HG03280 (cell line): ENCODE results near the gene PERCC1.
"Not testable (repeated sequence)": the region's sequence is repeated elsewhere in the genome, so short reads cannot be mapped to it uniquely, and the experiment has no call there.

Experiments
- ATAC-seq: cut with Tn5 transposase; IDR thresholded peaks from one replicate; pipeline ENCODE4 v1.9.1; 2021; ENCODE audit warnings: mild to moderate bottlenecking, moderate library complexity; ENCODE audit not compliant: unreplicated experiment

PERCC1 gene

DNA sequence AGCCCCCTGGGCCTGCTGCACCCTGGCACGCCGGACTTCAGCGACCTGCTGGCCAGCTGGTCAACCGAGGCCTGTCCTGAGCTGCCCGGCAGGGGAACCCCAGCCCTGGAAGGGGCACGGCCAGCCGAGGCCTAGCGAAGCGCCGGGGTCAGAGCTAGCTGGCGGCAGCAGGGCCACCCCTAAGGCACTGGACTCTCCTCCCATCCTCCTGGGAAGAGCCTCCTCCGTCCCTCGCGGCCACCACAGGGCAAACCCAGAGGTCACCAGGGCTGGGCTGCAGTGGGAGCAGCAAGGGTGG is 2.3 kb downstream of the PERCC1 start:
- ATAC-seq, result no peak

DNA sequence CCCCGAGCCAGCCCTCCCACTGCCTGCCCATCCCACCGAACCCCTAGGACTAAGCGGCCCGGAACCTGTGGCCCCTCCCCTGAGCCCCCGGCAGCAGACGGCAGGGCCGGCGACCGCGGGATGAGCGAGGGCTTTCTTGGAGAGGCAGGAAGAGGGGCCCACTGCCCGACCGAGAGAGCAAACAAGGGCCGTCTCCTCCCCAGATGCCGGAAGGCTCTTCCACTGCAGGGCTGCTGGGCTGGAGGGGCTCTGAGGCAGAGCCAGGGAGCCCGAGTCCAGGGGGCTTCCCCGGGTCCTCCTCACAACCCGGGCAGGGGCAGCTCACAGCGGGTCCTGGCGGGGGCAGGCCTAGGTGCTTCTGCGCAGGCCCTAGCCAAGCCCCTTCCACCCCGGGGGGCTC is 2.9 kb downstream of the PERCC1 start:
- ATAC-seq, result no peak

- ATAC-seq, result no peak
Observed at GRCh38 chr16:1434644-1435592, 4.0 kb downstream of the PERCC1 start.

DNA sequence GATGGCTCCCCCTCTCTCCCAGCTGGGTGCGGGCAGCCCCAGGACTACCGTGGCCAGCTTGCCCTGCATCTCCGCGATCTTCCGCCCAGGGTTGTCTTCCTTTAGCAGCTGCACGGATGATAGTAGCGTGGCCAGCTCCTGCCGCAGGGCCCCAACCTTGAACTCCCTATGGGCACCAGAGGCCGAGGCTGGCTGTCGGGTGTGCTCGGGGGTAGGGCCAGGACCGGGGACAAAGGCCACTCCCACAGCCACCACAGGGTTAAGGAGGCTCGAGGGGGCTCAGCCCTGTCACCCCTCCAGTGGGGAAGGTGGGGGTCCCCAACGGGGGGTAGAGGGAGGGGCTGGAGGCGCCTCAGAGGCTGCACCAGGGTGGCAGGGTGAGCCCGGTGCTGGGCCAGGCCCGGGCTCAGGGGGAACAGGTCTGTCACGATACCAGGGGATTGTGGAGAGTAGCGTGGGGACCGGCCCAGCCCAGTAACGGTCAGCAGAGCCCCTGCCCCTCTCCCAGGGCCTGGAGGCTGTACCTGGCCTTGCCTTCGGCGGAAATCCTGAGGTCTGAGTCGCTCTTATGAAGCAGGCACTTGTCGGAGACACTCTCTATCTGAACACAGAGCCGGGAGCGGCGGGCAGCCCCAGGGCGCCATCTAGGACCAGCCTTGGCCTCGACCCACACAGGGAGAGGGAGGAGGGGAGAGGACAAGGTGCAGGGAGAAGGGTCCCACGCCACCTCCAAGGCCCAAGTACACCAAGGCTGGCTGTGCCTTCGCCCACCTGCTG is 5.2 kb downstream of the PERCC1 start:
- ATAC-seq, result no peak

GRCh38 chr16:1436731-1437355 is 6.0 kb downstream of the PERCC1 start:
- ATAC-seq, result no peak

DNA sequence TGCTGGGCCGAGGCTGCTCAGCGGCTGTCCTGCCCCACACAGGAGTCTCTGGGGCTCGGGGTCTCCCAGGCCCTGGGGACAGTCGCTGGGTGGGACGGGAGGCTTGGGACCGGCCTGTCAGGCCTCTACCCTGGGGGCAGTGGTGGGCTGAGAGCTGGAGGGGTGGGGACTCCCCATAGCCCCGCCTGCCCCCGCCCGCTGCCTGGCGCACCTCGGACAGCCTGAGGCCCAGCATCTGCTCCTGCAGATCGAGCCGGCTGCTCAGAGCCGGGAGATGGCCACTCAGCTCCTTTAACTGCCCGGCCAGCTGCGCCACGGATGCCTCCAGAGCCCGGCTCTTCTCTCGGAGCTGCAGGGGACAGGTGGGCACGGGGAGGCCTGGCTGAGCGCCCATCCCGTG is 6.7 kb downstream of the PERCC1 start:
- no peak for ATAC-seq

DNA sequence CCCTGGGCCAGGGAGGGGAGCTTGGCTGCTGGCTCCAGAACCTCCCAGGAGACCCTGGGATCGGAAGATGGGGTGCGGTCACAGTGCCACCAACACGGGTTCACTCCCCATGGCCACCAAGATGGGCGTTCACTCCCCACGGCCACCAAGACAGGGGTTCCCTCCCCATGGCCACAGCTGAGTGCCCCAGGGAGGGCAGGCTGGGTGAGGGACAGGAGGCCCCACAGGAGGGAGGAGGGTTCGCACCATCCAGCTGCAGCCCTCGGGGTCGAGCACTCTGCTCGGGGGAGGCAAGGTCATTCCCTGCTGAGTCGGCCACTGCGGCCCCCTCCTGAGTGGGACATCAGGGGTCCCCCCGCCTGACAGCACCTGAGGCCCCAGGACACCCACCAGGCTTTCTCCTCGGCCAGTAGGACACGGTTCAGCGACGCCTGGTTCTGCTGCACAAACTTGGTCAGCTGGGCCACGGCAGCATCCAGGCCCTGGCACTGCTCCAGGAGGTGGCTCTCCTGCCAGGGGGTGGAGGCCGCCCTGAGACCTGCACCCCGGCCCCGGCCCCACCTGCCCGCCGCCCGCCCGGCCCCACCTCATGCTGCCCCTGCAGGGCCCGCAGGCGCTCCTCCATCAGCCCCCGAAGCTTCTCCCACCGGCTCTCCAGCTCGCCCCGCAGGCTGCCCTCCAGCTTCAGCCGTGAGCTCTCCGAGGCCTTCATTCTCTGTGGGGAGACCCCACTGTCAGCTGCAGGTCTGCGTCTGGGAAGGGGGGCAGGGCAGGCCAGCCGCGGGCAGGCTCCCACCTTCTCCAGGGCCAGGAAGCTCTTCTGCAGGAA is 7.6 kb downstream of the PERCC1 start:
- no peak for ATAC-seq

GRCh38 chr16:1439058-1439698 is 8.3 kb downstream of the PERCC1 start:
- no peak for ATAC-seq

GRCh38 chr16:1439699-1440074 is 8.8 kb downstream of the PERCC1 start:
- ATAC-seq, result not testable (repeated sequence)

DNA sequence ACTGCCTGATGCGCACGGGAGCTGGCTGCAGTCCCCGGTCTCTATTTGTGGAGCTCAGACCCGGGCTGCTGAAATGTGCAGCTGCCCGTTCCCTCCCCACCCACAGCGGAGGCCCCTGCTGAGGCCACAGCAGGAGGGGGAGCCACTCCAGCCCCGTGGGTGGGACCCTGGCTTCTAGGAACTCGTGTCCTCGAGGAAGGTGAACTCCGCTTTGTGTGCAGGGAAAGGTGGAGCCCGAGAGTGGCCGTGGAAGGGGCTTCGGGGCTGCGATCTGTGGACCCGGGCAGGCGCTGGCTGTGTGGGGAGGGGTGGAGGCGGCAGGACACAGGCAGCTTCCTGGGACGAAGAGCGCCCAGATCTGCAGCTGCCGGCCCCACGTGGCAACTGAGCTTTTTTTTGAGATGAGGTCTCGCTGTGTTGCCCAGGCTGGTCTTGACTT is 10.5 kb downstream of the PERCC1 start:
- no peak for ATAC-seq

DNA sequence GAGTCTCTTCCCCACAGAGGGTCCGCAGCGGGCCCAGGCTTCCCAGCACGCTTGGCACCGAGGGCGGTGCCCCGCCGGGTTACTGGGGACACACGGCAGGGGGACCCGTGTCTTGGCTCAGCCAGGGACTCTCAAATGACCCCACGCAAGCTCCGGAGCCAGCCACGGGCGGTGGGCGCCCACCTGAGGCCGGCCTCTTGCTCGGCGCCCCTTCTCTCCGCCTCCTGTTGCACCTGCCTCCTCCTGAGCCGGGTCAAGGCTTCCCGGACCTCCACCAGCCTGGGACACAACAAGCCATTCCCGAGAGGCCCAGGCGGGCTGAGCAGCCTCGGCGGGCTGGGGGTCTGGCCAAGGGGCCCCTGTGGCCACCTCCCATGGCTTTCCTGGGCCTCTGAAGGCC is 11.8 kb downstream of the PERCC1 start:
- ATAC-seq, result no peak

GRCh38 chr16:1443403-1443973 is 12.6 kb downstream of the PERCC1 start:
- ATAC-seq, result no peak

DNA sequence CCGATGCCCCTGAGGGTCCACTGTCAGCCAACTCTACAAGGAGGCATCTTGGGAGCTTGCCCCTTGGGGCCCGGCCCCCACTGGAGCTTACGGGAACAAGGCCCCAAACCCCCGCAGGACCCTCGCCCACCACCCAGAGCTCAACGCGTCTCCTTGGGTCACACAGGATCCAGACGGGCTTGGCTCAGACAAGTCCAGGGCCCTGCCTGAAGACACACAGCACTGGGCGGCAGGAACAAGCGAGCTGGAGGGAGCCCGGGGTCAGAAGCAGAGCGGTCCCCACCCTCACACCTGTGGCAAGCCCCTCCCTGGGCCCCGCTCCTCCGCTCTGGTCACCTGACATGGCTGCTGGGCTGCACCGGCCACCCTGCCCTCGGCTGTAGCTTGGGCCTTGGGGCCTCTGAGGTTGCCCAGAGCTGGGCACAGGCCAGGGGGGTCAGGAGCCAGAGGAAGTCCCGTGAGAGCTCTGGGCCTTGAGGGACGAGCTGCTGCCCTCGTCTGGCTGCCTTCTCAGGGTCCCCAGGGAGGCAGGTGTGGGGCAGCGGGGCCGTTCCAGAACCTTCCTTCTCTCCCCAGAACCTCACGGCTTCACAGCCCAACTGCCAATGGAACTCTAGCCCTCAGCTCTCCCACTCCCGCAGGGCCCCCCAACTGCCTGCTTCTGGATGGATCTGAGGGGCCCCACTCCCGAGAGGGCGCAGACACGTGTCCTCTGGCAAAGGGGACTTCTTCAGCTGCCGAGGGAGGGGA is 13.3 kb downstream of the PERCC1 start, which contains the start of gene CCDC154:
CCDC154 (minus strand) TSS at position 577 of the 750 bp plus-strand sequence; CDS start at position 343, 234 bp downstream.
- no peak for ATAC-seq

- no peak for ATAC-seq
Observed at GRCh38 chr16:1444730-1445517, 14.0 kb downstream of the PERCC1 start.

DNA sequence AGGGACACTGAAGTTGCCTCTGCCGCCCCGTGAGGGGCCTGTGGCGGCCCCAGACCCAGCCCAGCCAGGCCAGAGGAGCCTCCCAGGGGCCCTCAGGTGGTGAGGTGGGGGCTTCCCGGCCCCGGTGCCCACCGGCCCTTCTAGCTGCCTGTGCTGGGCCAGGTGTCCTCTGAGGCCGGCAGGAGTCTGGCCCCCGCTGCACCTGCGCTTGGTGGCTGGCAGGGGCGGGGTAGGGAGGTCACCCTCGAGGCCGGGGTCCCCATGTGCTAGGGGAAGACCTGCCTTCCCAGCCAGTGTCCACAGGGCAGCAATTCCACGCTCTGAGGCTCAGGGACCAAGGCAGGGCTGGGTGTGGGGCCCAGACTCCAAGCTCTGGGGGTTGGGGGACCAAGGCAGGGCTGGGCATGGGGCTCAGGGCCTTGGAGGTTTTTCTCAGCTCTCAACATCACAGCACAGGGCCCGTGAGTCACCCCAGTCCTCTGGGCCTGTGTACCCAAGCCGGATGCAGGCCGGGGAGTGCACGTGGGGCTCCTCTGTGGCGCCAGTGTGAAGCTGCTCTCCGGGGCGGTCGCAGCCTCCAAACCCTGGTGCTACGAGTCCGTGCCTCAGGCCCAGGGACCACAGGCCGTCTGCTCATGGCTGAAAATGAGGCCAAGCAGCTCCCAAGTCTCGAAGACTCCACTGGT is 14.8 kb downstream of the PERCC1 start:
- ATAC-seq, result no peak

DNA sequence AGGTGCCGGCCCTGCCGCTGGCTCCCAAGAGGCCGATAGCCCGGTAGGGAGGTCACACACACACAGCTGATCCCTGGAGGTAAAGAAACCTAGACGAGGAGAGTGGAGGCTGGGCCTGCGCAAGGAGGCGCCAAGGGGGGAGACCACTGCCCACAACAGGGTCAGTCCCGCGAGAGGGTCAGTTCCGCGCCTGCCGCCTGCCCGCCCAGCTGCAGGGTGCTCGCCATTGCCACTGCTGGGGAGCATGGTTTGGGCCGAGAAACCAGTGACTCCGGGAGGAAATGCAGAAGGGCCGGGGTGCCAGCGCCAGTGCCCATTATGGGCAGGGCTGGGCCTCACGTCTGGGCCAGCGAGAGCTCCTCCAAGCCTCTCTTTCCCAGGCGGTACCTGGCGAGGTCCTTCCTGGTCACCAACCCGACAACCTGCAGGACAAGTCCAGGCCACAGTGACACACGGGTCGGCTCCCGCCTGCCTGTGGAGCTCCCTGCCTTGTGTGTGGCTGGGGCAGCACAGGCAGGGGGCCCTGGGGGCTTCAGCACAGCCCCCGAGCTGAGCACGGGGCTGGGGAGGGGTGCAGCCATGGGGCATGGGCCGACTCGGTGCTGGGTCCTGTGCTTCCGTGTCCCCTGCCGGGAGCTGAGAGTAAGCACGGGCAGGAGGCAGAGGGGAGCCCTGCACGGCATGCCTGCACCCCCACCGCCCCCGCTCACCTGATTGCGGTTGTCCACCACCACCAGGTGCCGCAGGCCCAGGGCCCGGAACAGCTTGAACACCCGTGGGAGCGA is 15.6 kb downstream of the PERCC1 start:
- no peak for ATAC-seq

DNA sequence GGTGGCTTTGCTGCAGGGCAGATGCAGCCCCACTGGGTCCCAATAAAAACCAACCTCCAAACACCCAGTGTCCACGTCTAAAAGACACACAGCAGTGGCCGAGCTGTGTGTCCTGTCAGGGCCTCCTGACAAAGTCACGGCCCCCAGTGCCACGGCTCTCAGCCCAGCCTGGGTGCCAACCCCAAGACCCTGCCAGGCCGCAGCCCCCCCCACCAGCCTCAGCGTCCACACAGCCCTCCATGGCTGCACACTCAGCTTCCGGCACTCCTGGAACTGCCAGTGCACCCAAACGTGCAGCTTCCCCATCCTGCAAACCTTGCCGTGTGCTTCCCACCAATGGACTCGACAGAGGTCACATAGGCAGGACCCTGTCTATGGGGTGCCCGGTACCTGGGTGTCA is 17.1 kb downstream of the PERCC1 start:
- ATAC-seq, result no peak
